Endothelial cell of umbilical vein (primary cell): ENCODE measurements around the gene PPP1R15B. TPM values are rescaled to one million over a fixed set of nuclear protein-coding genes. Genes with fewer than 3 reads are reported as not detected.

Experiments used
- BruUV-seq: library from RNA; stranded (reverse); fragments of 400-500 nt; replicated peaks from 2 replicates; lab custom pipeline; 2021; lab: Mats Ljungman, UMichigan
- CTCF ChIA-PET: fragments of 300-600, 350-600 bp; sonication (Branson Sonifier 250); formaldehyde crosslinking; loops from one replicate; lab custom pipeline; 2021; ENCODE audit warnings: antibody characterized with exemption, inconsistent platforms; lab: Charles Lee
- POLR2A ChIA-PET: fragments of 300-600, 350-600 bp; sonication (Branson Sonifier 250); formaldehyde crosslinking; loops from one replicate; lab custom pipeline; 2021; ENCODE audit warnings: antibody characterized with exemption, inconsistent platforms; lab: Charles Lee
- DNase-seq: peaks from one replicate; pipeline ENCODE4 v3.0.0-alpha.2; 2011; ENCODE audit warnings: low read depth, low spot score
- FAIRE-seq: peaks from 2 replicates; lab custom pipeline; 2011; peaks lifted over from hg19 to GRCh38; lab: Jason Lieb, UNC
- H2AFZ ChIP-seq: 2 replicates; pipeline ENCODE4 v1.6.0; 2012; ENCODE audit warnings: low read depth, low read length, control low read depth, inconsistent platforms
- H3K27ac ChIP-seq: 2 replicates; pipeline ENCODE4 v1.5.1; 2011; ENCODE audit warnings: low read depth, mild to moderate bottlenecking, control low read depth, low read length, moderate library complexity; ENCODE audit not compliant: insufficient read depth
- H3K27me3 ChIP-seq, 2 experiments: 2 replicates each; pipeline versions ENCODE4 v1.6.0 to v1.6.1; 2011; ENCODE audit warnings: low read length in 2 of 2, mixed read lengths in 1 of 2; ENCODE audit not compliant: control insufficient read depth in 2 of 2, insufficient read depth in 2 of 2
- H3K36me3 ChIP-seq, 2 experiments: 2 replicates in 1 of 2; 3 replicates in 1 of 2; pipeline ENCODE4 v1.5.1; 2011; ENCODE audit warnings: low read length in 2 of 2, mild to moderate bottlenecking in 1 of 2, moderate library complexity in 1 of 2; ENCODE audit not compliant: control insufficient read depth in 2 of 2, insufficient read depth in 2 of 2; ENCODE audit errors: extremely low read depth in 1 of 2
- H3K4me1 ChIP-seq: 3 replicates; pipeline ENCODE4 v1.5.1; 2011; ENCODE audit warnings: mild to moderate bottlenecking, low read length; ENCODE audit not compliant: control insufficient read depth, insufficient read depth; ENCODE audit errors: extremely low read depth
- H3K4me2 ChIP-seq: 2 replicates; pipeline ENCODE4 v1.6.1; 2011; ENCODE audit warnings: low read length, control low read depth, mixed read lengths; ENCODE audit not compliant: insufficient read depth
- H3K4me3 ChIP-seq, 3 experiments: fragments of 200-600 bp in 1 of 3; sonication (generic), shearing (Covaris generic) in 1 of 3; replicated peaks in 1 of 3; 2 replicates each; pipeline ENCODE4 v1.5.1; 2011 to 2016; ENCODE audit warnings: control low read depth in 3 of 3, low read length in 3 of 3, mild to moderate bottlenecking in 2 of 3, inconsistent platforms in 1 of 3, low read depth in 1 of 3, moderate library complexity in 1 of 3; ENCODE audit not compliant: insufficient read depth in 1 of 3
- H3K79me2 ChIP-seq: 2 replicates; pipeline ENCODE4 v1.6.0; 2012; ENCODE audit warnings: low read length, inconsistent platforms; ENCODE audit not compliant: control insufficient read depth, insufficient read depth
- H3K9ac ChIP-seq: replicated peaks from 2 replicates; pipeline ENCODE3; 2011; ENCODE audit warnings: low read length, control low read depth; ENCODE audit not compliant: insufficient read depth; ENCODE audit errors: extremely low read depth
- H3K9me1 ChIP-seq: replicated peaks from 3 replicates; pipeline ENCODE4 v1.6.0; 2011; ENCODE audit warnings: mild to moderate bottlenecking, low read length; ENCODE audit not compliant: control insufficient read depth, insufficient read depth; ENCODE audit errors: extremely low read depth
- H3K9me3 ChIP-seq: replicated peaks from 2 replicates; pipeline ENCODE4 v1.5.1; 2012; ENCODE audit warnings: low read length, inconsistent platforms; ENCODE audit not compliant: control insufficient read depth, insufficient read depth
- H4K20me1 ChIP-seq: replicated peaks from 2 replicates; pipeline ENCODE3; 2011; ENCODE audit warnings: mild to moderate bottlenecking, low read length; ENCODE audit not compliant: control insufficient read depth, insufficient read depth; ENCODE audit errors: extremely low read depth
- GATA2 ChIP-seq: IDR thresholded peaks from 2 replicates; pipeline ENCODE4 v1.7.0; 2011; ENCODE audit warnings: low read depth, mild to moderate bottlenecking, moderate library complexity, mixed read lengths, low read length; ENCODE audit not compliant: insufficient read length, insufficient read depth
- MAX ChIP-seq: IDR thresholded peaks from 2 replicates; pipeline ENCODE4 v1.6.1; 2011; ENCODE audit not compliant: insufficient read depth, insufficient read length
- MYC ChIP-seq: IDR thresholded peaks from one replicate; pipeline ENCODE4 v1.6.1; 2011; ENCODE audit warnings: mild to moderate bottlenecking, low read depth, low read length
- POLR2A ChIP-seq: IDR thresholded peaks from 2 replicates; pipeline ENCODE4 v1.6.1; 2012; ENCODE audit warnings: low read depth, mild to moderate bottlenecking, control low read depth, low read length
- POLR2AphosphoS5 ChIP-seq: IDR thresholded peaks from 2 replicates; pipeline ENCODE4 v1.6.1; 2012; ENCODE audit warnings: low read depth, mild to moderate bottlenecking, control low read depth, low read length, moderate library complexity; ENCODE audit not compliant: insufficient read depth
- dilution Hi-C: fragments of 300-500 bp; cut with MboI; formaldehyde crosslinking; loops from one replicate; pipeline ENCODE4 v1.15.0; 2019; ENCODE audit warnings: low sequenced_read_pairs; ENCODE audit not compliant: extremely low pct_ligation_motif_present
- intact Hi-C: fragments of 100-400 bp; cut with micrococcal nuclease; formaldehyde crosslinking; loops from one replicate; pipeline ENCODE4 v1.10.0; 2022
- polyA plus RNA-seq, 4 experiments: library from polyadenylated mRNA; depleted of rRNA in 3 of 4; stranded (reverse) in 3 of 4; unstranded in 1 of 4; fragments of >200 nt; gene quantifications; 2 replicates each; pipeline versions ENCODE4 v1.2.1 to v1.2.3, GENCODE V29; 2011 to 2012; ENCODE audit warnings: missing spikeins in 1 of 4
- total RNA-seq: library from RNA; stranded (reverse); gene quantifications from 2 replicates; pipeline ENCODE4 v1.2.3, GENCODE V29; 2021
- TF ChIP-seq, protein P1 (sequence below), 2 donors: IDR thresholded peaks; 1 replicate in 1 of 2; 2 replicates in 1 of 2; pipeline ENCODE4 v1.5.1; 2011; ENCODE audit warnings: low read length in 2 of 2, mild to moderate bottlenecking in 2 of 2, moderate library complexity in 2 of 2, control low read depth in 1 of 2, inconsistent platforms in 1 of 2, low read depth in 1 of 2; ENCODE audit not compliant: insufficient read depth in 1 of 2; ENCODE audit errors: extremely low read depth in 1 of 2

PPP1R15B gene
- total and polyA plus RNA-seq, 2 donors (not counting 3 experiments of a cell fraction or from before 2014, with no cell fraction given) = 16.8 to 39.8 TPM

DNA sequence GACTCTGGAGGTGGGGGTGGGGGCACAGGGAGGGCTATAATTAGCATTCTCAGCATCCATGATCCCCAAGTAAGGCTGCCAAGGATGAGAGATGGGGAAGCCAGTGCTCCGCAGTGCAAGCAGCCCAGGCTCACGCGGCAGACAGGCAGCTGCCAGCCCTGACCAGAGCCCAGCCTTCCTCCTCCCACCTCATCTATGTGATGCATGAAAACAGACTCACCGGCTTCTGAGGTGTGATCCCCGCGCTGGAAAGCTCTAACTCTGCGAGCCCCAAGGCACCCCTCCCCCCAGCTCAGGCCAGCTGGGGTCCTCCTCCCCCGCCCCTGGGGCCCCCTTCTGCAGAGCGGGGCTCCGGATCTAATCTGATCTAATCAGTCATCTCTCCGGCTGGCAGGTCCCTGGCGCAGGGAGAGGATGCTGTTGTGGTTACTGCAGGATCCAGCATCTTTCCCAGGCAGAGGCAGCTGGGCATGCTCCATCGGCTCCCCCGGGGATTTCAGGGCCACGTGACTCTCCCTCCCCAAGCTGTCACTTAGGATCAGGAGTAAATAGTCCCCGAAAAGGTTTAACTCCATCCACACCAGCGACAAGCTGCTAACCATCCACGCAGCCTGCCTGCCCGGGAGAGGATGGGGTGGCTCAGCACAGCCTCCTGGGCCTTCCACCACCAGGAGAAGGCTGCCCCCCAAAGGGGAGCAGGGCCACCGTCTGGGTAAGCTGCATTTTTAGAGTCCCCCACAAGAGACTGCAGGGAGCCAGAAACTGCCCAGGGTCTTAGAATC is 52.0 kb downstream of the PPP1R15B start, which contains the start of gene PLEKHA6:
TSS of gene PLEKHA6 (minus strand) at position 456 of the 782 bp plus-strand sequence. CDS start 86,202 bp downstream, outside the sequence.
- peaks cover 55% of the 10 kb centered on the region for H3K4me1 ChIP-seq
- dilution Hi-C loops (no loop called here), intact Hi-C loops (loop anchor here (5.0 kb wide), 1 partner anchor 287 kb away; the partner anchor contains the start of gene SOX13)
- no TSS peak for BruUV-seq
- no peaks in the 10 kb centered on the region for H3K9me3 ChIP-seq
- peak within 1 kb of the TSS; percentile 18 for H3K27ac ChIP-seq
- ChIA-PET CTCF (interaction anchor here (0.6 to 9.5 kb wide), 16 partner anchors 11 to 270 kb away, joined by 3 to 318 read pairs (median 6); partner anchors contain the start of genes GOLT1A and REN), POLR2A (interaction anchor here (0.5 to 3.0 kb wide), 2 partner anchors 101 to 477 kb away, joined by 4 to 8 read pairs; no protein-coding TSS in a partner anchor)
- no peaks in the 10 kb centered on the region for H4K20me1 ChIP-seq
- peak within 1 kb of the TSS; percentile 36 for H3K4me2 ChIP-seq
- no peaks in the 10 kb centered on the region for H3K79me2 ChIP-seq
- H3K4me3 ChIP-seq = peak within 1 kb of the TSS in 1 of 3 experiments; percentile 4
- FAIRE-seq = peak; percentile 64
- no peak within 1 kb of the TSS for H3K9ac ChIP-seq
- no peaks in the 10 kb centered on the region for H3K27me3 ChIP-seq
- no peaks in the 10 kb centered on the region for H3K9me1 ChIP-seq
- no peaks in the 10 kb centered on the region for H3K36me3 ChIP-seq
- TF ChIP-seq GATA2 = peak; percentile 76
- TF ChIP-seq, protein P1, sequence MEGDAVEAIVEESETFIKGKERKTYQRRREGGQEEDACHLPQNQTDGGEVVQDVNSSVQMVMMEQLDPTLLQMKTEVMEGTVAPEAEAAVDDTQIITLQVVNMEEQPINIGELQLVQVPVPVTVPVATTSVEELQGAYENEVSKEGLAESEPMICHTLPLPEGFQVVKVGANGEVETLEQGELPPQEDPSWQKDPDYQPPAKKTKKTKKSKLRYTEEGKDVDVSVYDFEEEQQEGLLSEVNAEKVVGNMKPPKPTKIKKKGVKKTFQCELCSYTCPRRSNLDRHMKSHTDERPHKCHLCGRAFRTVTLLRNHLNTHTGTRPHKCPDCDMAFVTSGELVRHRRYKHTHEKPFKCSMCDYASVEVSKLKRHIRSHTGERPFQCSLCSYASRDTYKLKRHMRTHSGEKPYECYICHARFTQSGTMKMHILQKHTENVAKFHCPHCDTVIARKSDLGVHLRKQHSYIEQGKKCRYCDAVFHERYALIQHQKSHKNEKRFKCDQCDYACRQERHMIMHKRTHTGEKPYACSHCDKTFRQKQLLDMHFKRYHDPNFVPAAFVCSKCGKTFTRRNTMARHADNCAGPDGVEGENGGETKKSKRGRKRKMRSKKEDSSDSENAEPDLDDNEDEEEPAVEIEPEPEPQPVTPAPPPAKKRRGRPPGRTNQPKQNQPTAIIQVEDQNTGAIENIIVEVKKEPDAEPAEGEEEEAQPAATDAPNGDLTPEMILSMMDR (IDR thresholded peaks at IDR 0.05; ENCODE audit: extremely low read depth in 1 of 2, insufficient read depth in 1 of 2, low read depth in 1 of 2, low read length in 2 of 2) = peak in 1 of 2 donors; percentile 41
- no peak for TF ChIP-seq POLR2AphosphoS5
- TF ChIP-seq POLR2A = no peak
- TF ChIP-seq MAX = peak; percentile 50
- no peak for TF ChIP-seq MYC
- no peak for DNase-seq
- peak within 1 kb of the TSS; percentile 1 for H2AFZ ChIP-seq
